Stimulated activated CD4-positive, alpha-beta T cell treated with anti-CD3 and anti-CD28 coated beads, Interleukin-15, amount 100 ng/mL, for 24 hours (primary cell): Measurements from ENCODE around the gene WAPL.

Experiments used
- DNase-seq: peaks from one replicate; pipeline ENCODE4 v3.0.0-alpha.2; 2020

The WAPL gene

DNA sequence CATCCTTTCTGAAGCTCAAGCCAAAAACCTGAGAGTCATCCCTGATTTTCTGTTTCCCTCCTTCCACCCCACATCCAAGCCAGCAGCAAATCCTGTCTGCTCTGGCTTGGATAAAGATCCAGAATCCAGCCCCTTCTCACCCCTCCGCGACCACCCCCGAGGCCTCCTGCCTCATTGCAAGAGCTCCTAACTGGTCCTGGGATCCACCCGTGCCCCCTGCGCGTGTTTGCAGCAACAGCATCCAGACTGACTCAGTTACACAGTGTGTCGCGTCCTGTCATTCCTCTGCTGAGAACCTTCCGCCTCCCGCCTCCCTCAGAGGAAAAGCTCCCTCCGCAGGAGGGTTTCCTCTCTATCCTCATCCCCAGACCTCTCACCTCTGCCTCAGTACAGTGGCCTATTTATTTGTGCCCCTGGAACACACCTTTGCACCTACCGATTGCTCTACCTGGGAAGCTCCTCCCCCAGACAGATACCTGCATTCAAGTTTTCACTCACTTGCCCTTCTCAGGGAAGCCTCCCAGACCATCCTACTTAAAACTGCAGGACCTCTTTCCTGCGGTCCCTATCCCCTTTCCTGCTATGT, 133.4 kb downstream of the WAPL start:
- no peak for DNase-seq

DNA sequence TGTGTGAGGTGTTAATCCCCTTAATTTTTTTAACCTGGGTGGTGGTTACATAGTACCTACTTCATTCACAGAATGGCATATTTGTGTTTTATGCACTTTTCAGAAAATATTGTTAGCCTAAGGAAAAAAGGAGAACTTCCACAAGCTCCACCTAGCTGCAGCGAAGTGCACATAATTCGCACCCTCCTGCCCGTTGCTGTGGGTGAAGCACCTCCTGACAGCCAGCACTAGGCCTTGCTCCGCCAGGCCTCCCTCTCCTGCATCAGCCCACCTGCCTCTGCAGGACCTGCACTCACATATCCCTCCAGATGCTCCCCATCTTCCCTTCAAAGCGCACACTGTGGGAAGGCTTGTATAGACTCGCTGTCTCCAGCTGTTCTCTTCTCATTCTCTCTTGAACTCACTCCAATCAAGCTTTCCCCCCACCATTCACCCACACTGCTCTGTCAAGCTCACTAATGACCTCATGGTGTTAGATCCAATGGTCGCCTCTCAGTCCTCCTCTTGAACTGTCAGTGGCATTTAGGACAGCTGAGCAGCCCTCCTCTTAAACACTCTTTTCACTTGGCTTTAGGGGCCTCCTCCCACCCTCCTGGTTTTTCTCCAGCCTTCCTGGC, 134.3 kb downstream of the WAPL start:
- no peak for DNase-seq

DNA sequence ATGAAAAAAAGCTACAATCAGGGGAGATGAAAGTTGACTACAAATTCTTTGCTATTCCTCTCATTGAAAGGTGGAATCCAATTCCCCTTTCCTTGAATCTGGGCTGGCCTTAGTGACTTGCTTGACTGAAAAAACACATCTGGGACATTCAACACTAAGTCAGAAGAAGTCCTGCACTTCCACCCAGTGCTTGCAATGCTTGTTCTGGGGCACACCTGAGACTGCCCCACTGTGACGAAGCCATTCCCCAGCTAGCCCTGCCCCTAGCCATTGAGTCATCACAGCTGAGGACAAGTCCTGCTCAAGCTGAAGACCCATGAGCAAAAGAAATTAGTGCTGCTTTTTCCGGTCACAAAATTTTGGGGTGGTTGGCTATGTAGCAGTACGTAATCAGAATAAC, 135.8 kb downstream of the WAPL start:
- DNase-seq = no peak
